GM10248 (cell line): ENCODE results near the gene METTL13.
"Not testable (repeated sequence)": the region's sequence is repeated elsewhere in the genome, so short reads cannot be mapped to it uniquely, and the experiment has no call there.

Experiments used
- CTCF ChIA-PET: fragments of 300-600 bp; sonication (Branson Sonifier 250); formaldehyde crosslinking; extraction: SDS; loops from one replicate; lab custom pipeline; 2021; ENCODE audit warnings: antibody characterized with exemption; lab: Yijun Ruan, JAX
- POLR2A ChIA-PET: fragments of 350-650 bp; sonication (Branson Sonifier 250); formaldehyde crosslinking; extraction: SDS; loops from one replicate; lab custom pipeline; 2020; ENCODE audit warnings: antibody characterized with exemption; lab: Yijun Ruan, JAX
- DNase-seq: peaks from one replicate; pipeline ENCODE4 v3.0.0; 2012; ENCODE audit errors: extremely low spot score
- TF ChIP-seq, protein P1 (sequence below): IDR thresholded peaks from 2 replicates; pipeline ENCODE4 v1.5.1; 2012; ENCODE audit warnings: mild to moderate bottlenecking, low read depth; ENCODE audit errors: extremely low read depth, missing control alignments, control extremely low read depth

METTL13 gene

DNA sequence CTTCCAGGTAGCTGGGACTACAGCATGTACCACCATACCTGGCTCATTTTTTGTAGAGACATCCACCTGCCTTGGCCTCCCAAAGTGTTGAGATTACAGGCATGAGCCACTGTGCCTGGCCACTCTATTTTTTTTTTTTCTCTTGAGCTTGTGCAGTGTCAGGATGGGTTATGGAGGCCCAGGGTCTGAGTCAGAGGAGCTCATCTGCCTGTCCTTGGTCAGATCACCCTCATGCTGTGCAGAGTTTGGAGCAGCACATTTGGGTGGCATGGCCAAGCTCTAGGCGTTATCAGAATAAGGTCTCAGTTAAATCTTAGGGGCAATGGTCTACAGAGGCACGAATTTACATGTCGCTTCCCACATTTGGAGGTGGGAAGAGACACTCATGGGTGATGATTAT lies 16.9 kb downstream of the METTL13 start:
- TF ChIP-seq, protein P1, sequence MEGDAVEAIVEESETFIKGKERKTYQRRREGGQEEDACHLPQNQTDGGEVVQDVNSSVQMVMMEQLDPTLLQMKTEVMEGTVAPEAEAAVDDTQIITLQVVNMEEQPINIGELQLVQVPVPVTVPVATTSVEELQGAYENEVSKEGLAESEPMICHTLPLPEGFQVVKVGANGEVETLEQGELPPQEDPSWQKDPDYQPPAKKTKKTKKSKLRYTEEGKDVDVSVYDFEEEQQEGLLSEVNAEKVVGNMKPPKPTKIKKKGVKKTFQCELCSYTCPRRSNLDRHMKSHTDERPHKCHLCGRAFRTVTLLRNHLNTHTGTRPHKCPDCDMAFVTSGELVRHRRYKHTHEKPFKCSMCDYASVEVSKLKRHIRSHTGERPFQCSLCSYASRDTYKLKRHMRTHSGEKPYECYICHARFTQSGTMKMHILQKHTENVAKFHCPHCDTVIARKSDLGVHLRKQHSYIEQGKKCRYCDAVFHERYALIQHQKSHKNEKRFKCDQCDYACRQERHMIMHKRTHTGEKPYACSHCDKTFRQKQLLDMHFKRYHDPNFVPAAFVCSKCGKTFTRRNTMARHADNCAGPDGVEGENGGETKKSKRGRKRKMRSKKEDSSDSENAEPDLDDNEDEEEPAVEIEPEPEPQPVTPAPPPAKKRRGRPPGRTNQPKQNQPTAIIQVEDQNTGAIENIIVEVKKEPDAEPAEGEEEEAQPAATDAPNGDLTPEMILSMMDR, result no peak
- CTCF ChIA-PET, result interaction anchor here (3.7 to 9.1 kb wide), 3 partner anchors 12 to 187 kb away, joined by 28 to 171 read pairs (median 43); no protein-coding TSS in a partner anchor
- DNase-seq, result no peak
- POLR2A ChIA-PET, result no interaction called here

DNA sequence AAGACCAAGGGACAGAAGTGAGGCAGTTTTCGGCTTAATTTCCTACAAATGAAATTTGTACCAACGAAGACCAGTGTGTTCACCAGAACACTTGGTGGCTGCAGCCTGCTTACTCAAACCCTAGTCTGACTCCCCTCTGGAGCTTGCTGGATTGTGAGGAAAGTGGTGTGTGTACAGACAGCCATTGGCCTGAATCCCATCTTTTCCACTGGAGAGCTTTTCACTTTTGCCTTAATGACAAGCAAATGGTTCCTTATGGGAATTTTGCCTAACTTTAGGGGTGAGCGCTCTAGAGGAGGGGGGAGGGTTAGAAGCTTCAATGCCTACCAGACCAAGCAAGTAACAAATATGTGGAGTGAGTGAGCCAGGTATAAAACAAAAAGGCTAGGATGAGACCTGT lies 17.3 kb downstream of the METTL13 start:
- no peak for DNase-seq
- TF ChIP-seq, protein P1, result no peak
- POLR2A ChIA-PET, result interaction anchor here (0.6 kb wide), 1 partner anchor 147 kb away, joined by 3 read pairs; no protein-coding TSS in a partner anchor
- CTCF ChIA-PET, result interaction anchor here (3.7 to 9.1 kb wide), 3 partner anchors 11 to 186 kb away, joined by 28 to 171 read pairs (median 43); no protein-coding TSS in a partner anchor

DNA sequence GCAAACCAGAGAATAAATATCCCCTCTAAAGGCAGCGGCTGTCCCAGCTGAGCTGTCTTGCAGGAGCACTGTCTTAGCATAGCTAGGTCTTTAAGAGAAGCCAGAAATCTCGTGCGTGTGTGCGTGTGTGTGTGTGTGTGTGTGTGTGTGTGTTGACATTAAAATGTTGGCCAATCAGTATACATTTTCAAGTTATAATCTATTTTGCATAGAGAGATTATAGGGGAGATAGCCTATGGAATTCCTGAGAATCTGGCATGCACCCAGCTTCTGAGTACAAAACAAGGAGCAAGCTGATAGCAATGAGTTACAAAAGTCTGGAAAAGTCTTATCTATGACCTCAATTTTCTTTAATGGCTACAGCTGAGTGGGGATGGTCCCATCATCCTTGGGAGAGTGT lies 17.7 kb downstream of the METTL13 start:
- POLR2A ChIA-PET, result interaction anchor here (0.6 kb wide), 1 partner anchor 148 kb away, joined by 3 read pairs; no protein-coding TSS in a partner anchor
- DNase-seq, result no peak
- TF ChIP-seq, protein P1, result no peak
- CTCF ChIA-PET, result interaction anchor here (3.7 to 9.1 kb wide), 3 partner anchors 11 to 186 kb away, joined by 28 to 171 read pairs (median 43); no protein-coding TSS in a partner anchor

DNA sequence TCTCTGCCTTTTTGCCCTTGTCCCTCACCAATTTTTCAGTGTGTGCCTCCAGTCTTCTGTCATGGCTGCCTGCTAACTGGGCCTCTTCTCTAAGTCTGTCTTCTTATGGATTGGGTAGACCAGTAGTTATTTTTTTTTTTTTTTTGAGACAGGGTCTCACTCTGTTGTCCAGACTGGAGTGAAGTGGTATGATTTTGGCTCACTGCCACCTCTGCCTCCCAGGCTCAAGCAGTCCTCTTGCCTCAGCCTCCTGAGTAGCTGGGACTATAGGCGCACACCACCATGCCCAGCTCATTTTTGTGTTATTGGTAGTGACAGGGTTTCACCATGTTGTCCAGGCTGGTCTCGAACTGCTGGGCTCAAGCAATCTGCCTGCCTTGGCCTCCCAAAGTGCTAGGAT lies 18.2 kb downstream of the METTL13 start:
- CTCF ChIA-PET, result interaction anchor here (1.5 to 9.1 kb wide), 5 partner anchors 11 to 203 kb away, joined by 5 to 171 read pairs (median 28); no protein-coding TSS in a partner anchor
- POLR2A ChIA-PET, DNase-seq: not testable (repeated sequence)

DNA sequence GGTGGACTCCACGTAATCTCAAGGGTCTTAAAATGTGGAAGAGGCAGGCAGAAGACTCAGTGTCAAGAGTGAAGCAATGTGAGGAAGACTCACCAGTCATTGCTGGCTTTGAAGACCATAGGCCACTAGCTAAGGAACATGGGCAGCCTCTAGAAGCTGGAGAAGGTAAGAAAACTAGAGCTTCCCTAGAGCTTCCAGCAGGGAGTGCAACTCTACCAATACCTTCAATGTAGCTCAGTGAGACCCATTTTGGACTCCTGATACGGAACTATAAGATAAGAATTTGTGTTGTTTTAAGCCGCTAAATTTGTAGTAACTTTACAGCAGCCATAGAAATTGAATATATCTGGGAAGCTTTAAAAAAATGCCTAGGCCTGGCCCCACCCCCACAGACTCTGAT lies 18.9 kb downstream of the METTL13 start:
- ChIA-PET CTCF (interaction anchor here (0.8 to 9.1 kb wide), 22 partner anchors 10 to 644 kb away, joined by 3 to 171 read pairs (median 5); partner anchors contain the start of genes DNM3 and METTL13), POLR2A (no interaction called here)
- TF ChIP-seq, protein P1, result no peak
- no peak for DNase-seq

DNA sequence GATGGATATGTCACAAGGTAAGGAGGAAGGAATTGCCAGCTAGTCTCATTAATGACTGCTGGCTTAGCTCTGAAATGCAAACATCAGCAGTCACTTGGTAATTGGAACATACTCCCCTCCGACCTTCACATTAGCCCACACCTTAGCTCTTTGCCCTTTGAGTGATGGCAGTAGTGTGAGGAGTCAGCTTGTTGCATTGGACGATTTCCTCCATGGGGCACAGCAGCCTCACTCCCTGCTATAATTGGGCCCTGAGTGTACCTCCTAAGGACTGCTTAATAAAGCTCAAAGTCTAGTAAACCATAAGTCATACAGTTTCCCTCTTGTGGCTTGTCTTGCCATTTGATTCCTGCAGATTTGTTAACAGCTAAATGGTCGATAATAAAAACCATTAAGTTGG lies 19.4 kb downstream of the METTL13 start:
- CTCF ChIA-PET, result interaction anchor here (0.8 to 9.1 kb wide), 24 partner anchors 9 to 732 kb away, joined by 3 to 171 read pairs (median 5); partner anchors contain the start of genes DNM3 and METTL13
- TF ChIP-seq, protein P1, result no peak
- POLR2A ChIA-PET, result no interaction called here
- no peak for DNase-seq

DNA sequence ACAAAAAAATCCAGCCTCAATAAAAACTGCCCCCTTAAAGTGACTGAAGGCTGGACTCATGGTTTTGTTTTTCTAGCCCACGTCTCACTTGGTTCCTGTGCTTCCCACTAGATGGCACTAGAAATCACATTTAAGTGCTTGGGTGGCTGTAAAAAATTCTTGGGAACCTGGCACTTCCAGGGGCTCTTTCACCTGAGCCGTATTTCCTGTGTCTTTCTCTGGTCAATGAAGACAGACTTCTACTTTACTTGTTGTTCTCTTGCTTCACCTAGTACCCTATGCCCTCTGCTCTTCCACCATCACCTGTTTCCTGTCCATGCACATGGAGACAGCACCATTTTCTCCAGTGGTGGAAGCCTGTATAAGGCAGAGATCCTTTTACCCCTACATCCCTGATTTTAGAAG lies 20.0 kb downstream of the METTL13 start:
- peak; percentile 48 for DNase-seq
- POLR2A ChIA-PET, result no interaction called here
- TF ChIP-seq, protein P1, result peak; percentile 80
- CTCF ChIA-PET, result interaction anchor here (0.7 to 9.1 kb wide), 28 partner anchors 9 to 731 kb away, joined by 3 to 171 read pairs (median 5); partner anchors contain the start of gene DNM3
